A673 (cell line): ENCODE data around the gene ZNF491. TPM values are rescaled to one million over a fixed set of nuclear protein-coding genes. Genes with fewer than 3 reads are reported as not detected.

Source experiments
- BruUV-seq: library from RNA; stranded (reverse); fragments of 400-500 nt; replicated peaks from 2 replicates; lab custom pipeline; 2021; lab: Mats Ljungman, UMichigan
- CTCF ChIA-PET: fragments of 300-600 bp; sonication (Branson Sonifier 250); formaldehyde crosslinking; loops from one replicate; lab custom pipeline; 2022; ENCODE audit warnings: antibody characterized with exemption; lab: Charles Lee
- POLR2A ChIA-PET: fragments of 300-600 bp; sonication (Branson Sonifier 250); formaldehyde crosslinking; loops from one replicate; lab custom pipeline; 2022; ENCODE audit warnings: antibody characterized with exemption; ENCODE audit not compliant: low non-redundant PET; lab: Charles Lee
- DNase-seq: peaks from one replicate; pipeline ENCODE4 v3.0.0-alpha.2; 2015; ENCODE audit warnings: low spot score
- H3K27ac ChIP-seq: fragments of 200-600 bp; sonication (generic); 2 replicates; pipeline ENCODE4 v1.5.1; 2016; ENCODE audit warnings: mixed run types, low read depth, mild to moderate bottlenecking, mixed read lengths, antibody characterized with exemption, low read length; ENCODE audit not compliant: poor library complexity, severe bottlenecking
- H3K27me3 ChIP-seq: fragments of 200-600 bp; sonication (generic); replicated peaks from 2 replicates; pipeline ENCODE4 v1.6.1; 2017; ENCODE audit warnings: mixed run types, low read depth, mild to moderate bottlenecking, mixed read lengths, antibody characterized with exemption, low read length; ENCODE audit not compliant: insufficient read depth, poor library complexity
- H3K36me3 ChIP-seq: fragments of 200-600 bp; sonication (generic); 2 replicates; pipeline ENCODE4 v1.6.1; 2016; ENCODE audit warnings: mixed run types, mild to moderate bottlenecking, mixed read lengths, antibody characterized with exemption, low read length; ENCODE audit not compliant: insufficient read depth, poor library complexity, severe bottlenecking
- H3K4me1 ChIP-seq: fragments of 200-600 bp; sonication (generic); 2 replicates; pipeline ENCODE4 v1.6.1; 2017; ENCODE audit warnings: mixed run types, mild to moderate bottlenecking, mixed read lengths, antibody characterized with exemption, low read length; ENCODE audit not compliant: insufficient read depth, poor library complexity, severe bottlenecking
- H3K4me3 ChIP-seq: fragments of 200-600 bp; sonication (generic); 2 replicates; pipeline ENCODE4 v1.5.1; 2016; ENCODE audit warnings: low read depth, mixed run types, mild to moderate bottlenecking, mixed read lengths, low read length; ENCODE audit not compliant: poor library complexity, severe bottlenecking
- H3K9me3 ChIP-seq: fragments of 200-600 bp; sonication (generic); 2 replicates; pipeline ENCODE4 v1.6.1; 2016; ENCODE audit warnings: mixed run types, low read depth, mild to moderate bottlenecking, mixed read lengths, antibody characterized with exemption, low read length; ENCODE audit not compliant: poor library complexity, severe bottlenecking
- EZH2 ChIP-seq: fragments of 200-600 bp; sonication (generic); IDR thresholded peaks from 2 replicates; pipeline ENCODE4 v1.6.1; 2017; ENCODE audit warnings: borderline replicate concordance, low read depth, mild to moderate bottlenecking, mixed read lengths, antibody characterized with exemption, low read length; ENCODE audit not compliant: poor library complexity, severe bottlenecking
- intact Hi-C: fragments of 100-400 bp; cut with micrococcal nuclease; formaldehyde crosslinking; loops from one replicate; pipeline ENCODE4 v1.10.0; 2022; ENCODE audit not compliant: unreplicated experiment
- total RNA-seq: library from RNA; stranded (reverse); gene quantifications from 2 replicates; pipeline ENCODE4 v1.2.3, GENCODE V29; 2021
- TF ChIP-seq, protein P1 (sequence below): fragments of 300-800, 200-600 bp; sonication (generic); conservative IDR thresholded peaks from 2 replicates; pipeline ENCODE4 v1.5.1; 2017; ENCODE audit warnings: low read depth, mild to moderate bottlenecking, antibody characterized with exemption, low read length, moderate library complexity, mixed read lengths

ZNF491 gene
- total RNA-seq, 1 experiment from 2014 or later = 0.60 TPM

DNA sequence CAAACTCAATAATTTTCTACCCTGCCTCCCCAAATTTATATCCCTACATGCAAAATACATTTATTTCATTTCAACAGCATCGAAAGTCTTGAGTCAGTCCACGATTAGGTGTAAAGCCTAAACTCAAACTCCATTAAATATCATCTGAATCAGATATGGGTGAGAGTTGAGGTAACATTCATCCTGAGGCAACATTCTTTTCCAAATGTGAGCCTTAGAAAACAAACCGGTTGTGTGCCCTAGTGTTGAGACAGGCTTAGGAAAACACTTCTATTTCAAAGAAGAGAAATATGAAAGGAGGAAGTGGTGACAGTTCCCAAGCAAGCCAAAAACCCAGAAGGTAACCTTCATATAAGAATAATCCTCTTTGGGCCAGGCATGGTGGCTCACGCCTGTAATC is 43.7 kb upstream of the ZNF491 start:
- BruUV-seq = no TSS peak
- Histone ChIP-seq H3K36me3 (no peaks in the 10 kb centered on the region), H3K4me3 (no peak overlapping the region), H3K4me1 (no peaks in the 10 kb centered on the region), H3K9me3 (peaks cover 42% of the 10 kb centered on the region), H3K27ac (no peak overlapping the region), H3K27me3 (no peaks in the 10 kb centered on the region)
- no peak for DNase-seq
- CTCF ChIA-PET = no interaction called here
- TF ChIP-seq, protein P1, sequence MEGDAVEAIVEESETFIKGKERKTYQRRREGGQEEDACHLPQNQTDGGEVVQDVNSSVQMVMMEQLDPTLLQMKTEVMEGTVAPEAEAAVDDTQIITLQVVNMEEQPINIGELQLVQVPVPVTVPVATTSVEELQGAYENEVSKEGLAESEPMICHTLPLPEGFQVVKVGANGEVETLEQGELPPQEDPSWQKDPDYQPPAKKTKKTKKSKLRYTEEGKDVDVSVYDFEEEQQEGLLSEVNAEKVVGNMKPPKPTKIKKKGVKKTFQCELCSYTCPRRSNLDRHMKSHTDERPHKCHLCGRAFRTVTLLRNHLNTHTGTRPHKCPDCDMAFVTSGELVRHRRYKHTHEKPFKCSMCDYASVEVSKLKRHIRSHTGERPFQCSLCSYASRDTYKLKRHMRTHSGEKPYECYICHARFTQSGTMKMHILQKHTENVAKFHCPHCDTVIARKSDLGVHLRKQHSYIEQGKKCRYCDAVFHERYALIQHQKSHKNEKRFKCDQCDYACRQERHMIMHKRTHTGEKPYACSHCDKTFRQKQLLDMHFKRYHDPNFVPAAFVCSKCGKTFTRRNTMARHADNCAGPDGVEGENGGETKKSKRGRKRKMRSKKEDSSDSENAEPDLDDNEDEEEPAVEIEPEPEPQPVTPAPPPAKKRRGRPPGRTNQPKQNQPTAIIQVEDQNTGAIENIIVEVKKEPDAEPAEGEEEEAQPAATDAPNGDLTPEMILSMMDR = no peak
- no peak for TF ChIP-seq EZH2
- POLR2A ChIA-PET = no interaction called here
- intact Hi-C loops = no loop called here

DNA sequence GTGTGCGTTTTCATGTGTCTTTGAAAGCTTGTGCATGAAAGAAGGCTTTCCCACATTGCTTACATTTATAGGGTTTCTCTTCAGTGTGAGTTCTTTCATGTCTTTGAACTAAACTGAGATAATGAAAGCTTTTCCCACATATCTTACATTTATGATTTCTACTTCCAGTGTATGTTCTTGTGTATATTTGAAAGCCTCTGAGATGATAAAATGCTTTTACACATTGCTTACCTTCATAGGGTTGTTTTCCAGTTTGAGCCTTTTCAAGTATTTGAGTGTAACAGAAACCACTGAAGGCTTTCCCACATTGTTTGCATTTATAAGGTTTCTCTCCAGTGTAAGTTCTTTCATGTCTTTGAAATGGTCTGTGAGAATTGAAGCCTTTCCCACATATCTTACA is 41.4 kb upstream of the ZNF491 start:
- DNase-seq = no peak
- TF ChIP-seq, protein P1 = no peak
- TF ChIP-seq EZH2 = no peak
- H3K4me1 ChIP-seq = no peaks in the 10 kb centered on the region
- no peak overlapping the region for H3K4me3 ChIP-seq
- POLR2A ChIA-PET = no interaction called here
- H3K27me3 ChIP-seq = no peaks in the 10 kb centered on the region
- no TSS peak for BruUV-seq
- no peaks in the 10 kb centered on the region for H3K36me3 ChIP-seq
- CTCF ChIA-PET = interaction anchor here (0.6 kb wide), 1 partner anchor 9 kb away, joined by 3 read pairs; no protein-coding TSS in a partner anchor
- intact Hi-C loops = no loop called here
- no peak overlapping the region for H3K27ac ChIP-seq
- H3K9me3 ChIP-seq = peaks cover 31% of the 10 kb centered on the region

- TF ChIP-seq, protein P1 = no peak
- TF ChIP-seq EZH2 = no peak
- no TSS peak for BruUV-seq
- intact Hi-C loops = no loop called here
Observed at GRCh38 chr19:11759805-11760204, 38.5 kb upstream of the ZNF491 start.

More at GRCh38 chr19:11759805-11760204, 38.5 kb upstream of the ZNF491 start:
- no peak for DNase-seq
- peaks cover 25% of the 10 kb centered on the region for H3K9me3 ChIP-seq
- no peaks in the 10 kb centered on the region for H3K36me3 ChIP-seq
- no peak overlapping the region for H3K27ac ChIP-seq
- POLR2A ChIA-PET = no interaction called here
- no peak overlapping the region for H3K4me3 ChIP-seq
- H3K4me1 ChIP-seq = no peaks in the 10 kb centered on the region
- CTCF ChIA-PET = no interaction called here
- no peaks in the 10 kb centered on the region for H3K27me3 ChIP-seq
